ENCODE data around the gene SH3GL1. TPM values are rescaled to one million over a fixed set of nuclear protein-coding genes. Genes with fewer than 3 reads are reported as not detected.

Gene SH3GL1
- total RNA-seq, 2 experiments from 2014 or later: 62.1 to 64.0 TPM

DNA sequence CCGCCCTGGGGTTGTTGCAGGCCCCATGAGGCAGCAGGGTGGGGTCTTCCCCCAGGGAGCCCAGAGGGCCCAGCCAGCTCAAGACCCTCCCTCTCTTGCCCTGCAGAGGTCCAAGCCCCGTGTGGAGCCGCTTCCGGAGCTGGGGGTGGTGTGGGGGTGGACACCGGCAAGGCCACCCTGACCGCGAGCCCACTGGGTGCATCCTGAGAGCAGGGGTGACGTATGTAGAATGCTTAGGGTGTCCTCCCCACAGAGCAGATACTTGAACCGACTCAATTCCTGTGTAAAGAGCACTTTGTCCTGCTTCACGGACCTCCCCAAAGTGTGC is 42.4 kb upstream of the SH3GL1 start:
- Mint-ChIP-seq H3K9me3 (no peaks in the 10 kb centered on the region), H3K27ac (no peak overlapping the region), H3K36me3 (ENCODE audit: low read depth) (peaks cover 32% of the 10 kb centered on the region), H3K4me3 (no peak overlapping the region), H3K4me1 (peaks cover 2% of the 10 kb centered on the region), H3K27me3 (no peaks in the 10 kb centered on the region)
- POLR2A ChIA-PET: no interaction called here
- CTCF ChIA-PET: no interaction called here
- no peak for DNase-seq

DNA sequence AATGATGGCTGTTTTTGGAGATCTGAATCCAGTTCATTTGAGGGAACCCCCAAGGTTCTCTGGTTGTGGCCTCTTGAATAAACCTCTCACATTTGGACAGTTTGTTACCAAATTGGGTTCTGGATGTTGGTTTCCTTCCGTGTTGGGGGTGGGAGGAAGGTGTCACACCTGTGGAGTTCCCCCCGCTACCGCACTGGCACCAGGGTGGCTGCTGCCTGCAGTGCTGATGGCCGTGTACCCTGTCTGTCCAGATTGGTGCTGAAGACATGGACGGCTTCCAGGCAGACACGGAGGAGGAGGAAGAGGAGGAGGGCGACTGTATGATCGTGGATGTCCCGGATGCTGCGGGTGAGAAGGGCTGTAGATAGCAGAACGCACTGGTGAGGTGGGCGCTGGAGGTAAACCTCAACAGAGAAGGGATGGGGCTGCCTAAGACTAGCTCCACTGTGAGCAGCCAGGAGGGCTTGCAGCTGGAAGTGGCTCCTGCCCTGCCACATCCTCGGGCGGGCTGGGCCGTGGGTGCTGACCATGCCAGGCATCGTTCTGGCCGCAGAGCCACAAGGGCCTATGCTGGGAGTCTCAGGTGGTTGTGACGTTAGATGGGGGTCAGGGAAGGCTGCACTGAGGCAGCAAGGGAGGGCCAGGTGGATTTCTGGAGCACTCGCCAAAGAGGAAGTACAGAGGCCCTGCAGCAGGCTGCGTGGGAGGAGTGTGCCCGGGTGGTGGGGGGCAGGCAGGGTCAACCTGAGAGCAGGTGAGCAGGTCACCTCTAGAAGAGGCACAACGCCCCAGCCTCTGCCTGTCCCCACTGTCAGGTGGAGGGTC is 41.9 kb upstream of the SH3GL1 start:
- H3K9me3 Mint-ChIP-seq: no peaks in the 10 kb centered on the region
- CTCF ChIA-PET: no interaction called here
- peaks cover 28% of the 10 kb centered on the region for H3K36me3 Mint-ChIP-seq (ENCODE audit: low read depth)
- no peak for DNase-seq
- peaks cover 2% of the 10 kb centered on the region for H3K4me1 Mint-ChIP-seq
- no peaks in the 10 kb centered on the region for H3K27me3 Mint-ChIP-seq
- H3K4me3 Mint-ChIP-seq: no peak overlapping the region
- H3K27ac Mint-ChIP-seq: peak overlapping the region; percentile 53
- POLR2A ChIA-PET: no interaction called here

DNA sequence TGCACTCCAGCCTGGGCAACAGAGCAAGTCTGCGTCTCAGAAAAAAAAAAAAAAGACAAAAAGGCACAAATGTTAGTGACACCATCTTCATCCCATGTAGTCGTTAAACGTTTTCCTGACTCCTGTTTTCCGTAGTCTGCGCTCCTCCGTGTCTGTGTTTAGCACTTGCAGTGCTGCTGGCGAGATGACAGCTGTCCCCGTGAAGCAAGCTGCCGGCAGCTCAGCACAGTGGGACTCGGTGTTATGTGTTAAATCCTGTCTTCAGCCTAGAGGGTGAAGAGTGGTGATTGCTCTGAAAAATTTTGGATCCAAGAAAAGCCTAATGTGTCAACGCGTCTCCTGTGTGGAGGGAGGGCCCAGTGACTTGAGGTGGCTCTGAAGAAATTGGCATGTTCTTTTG is 38.9 kb upstream of the SH3GL1 start:
- DNase-seq: no peak
- no peaks in the 10 kb centered on the region for H3K27me3 Mint-ChIP-seq

DNA sequence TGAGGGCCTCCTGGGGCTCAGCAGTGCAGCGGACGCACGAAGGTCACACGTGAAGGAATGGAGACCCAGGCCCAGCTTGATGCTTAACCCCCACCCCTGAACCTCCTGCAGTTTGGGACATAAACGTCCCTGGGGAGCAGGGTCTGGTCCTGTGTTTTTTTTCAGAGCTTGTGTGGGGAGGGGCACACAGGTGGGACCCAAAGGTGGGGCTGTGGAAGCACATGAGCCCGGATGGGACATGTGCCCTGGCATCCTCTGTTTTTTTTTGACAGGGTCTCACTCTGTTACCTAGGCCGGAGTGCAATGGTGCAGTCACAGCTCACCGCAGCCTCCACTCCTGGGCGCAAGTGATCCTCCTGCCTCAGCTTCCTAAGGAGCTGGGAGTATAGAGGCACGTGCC is 36.8 kb upstream of the SH3GL1 start:
- Mint-ChIP-seq H3K4me1 (peaks cover 2% of the 10 kb centered on the region), H3K4me3 (no peak overlapping the region), H3K27ac (no peak overlapping the region), H3K9me3 (no peaks in the 10 kb centered on the region), H3K36me3 (ENCODE audit: low read depth) (peaks cover 39% of the 10 kb centered on the region), H3K27me3 (no peaks in the 10 kb centered on the region)
- POLR2A ChIA-PET: no interaction called here
- CTCF ChIA-PET: no interaction called here
- no peak for DNase-seq

More for the DNA sequence above, 38.9 kb upstream of the SH3GL1 start:
- Mint-ChIP-seq H3K27ac (no peak overlapping the region), H3K9me3 (no peaks in the 10 kb centered on the region), H3K4me1 (peaks cover 2% of the 10 kb centered on the region), H3K4me3 (no peak overlapping the region), H3K36me3 (ENCODE audit: low read depth) (peaks cover 38% of the 10 kb centered on the region)
- CTCF ChIA-PET: no interaction called here
- POLR2A ChIA-PET: no interaction called here

DNA sequence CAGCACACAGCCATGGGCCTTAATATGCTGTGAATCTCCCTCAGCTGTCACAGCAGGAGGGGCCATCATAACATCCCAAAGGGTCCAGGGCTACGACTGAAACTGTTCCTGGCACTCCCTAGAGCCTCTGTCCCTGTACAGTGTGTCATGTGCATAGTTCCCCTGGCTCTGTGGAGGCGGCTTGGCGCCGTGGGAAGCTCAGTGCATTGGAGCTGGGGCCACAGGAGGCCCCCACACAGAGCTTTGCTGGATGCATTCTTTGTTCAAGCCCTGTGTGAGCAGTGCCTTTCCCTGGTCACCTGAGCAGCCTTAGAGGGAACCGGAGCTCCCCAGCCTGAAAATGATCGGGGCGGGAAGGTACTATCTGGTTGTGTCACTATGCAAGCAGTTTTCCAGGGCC is 35.9 kb upstream of the SH3GL1 start:
- Mint-ChIP-seq H3K4me1 (no peaks in the 10 kb centered on the region), H3K9me3 (no peaks in the 10 kb centered on the region), H3K27me3 (no peaks in the 10 kb centered on the region), H3K27ac (no peak overlapping the region), H3K36me3 (ENCODE audit: low read depth) (peaks cover 44% of the 10 kb centered on the region), H3K4me3 (no peak overlapping the region)
- CTCF ChIA-PET: no interaction called here
- POLR2A ChIA-PET: no interaction called here
- no peak for DNase-seq

DNA sequence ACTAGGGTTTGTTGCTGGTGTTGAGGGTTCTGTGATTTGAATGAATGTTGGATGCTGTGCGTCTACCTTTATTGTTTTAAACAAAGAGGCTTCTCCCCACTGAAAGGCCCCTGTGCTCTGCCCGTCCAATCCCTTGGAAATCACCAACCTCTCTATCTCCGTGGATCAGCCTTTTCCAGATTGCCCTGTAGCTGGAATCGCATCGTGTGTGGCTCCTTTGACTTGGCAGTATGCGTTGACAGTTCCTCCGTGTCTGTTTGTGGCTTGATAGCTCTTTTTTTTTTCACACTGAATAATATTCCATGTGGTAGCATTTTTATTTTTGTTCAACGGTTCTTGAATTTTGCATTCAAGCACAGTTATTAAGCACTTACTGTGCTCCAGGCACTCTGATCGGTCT is 34.0 kb upstream of the SH3GL1 start:
- ChIA-PET CTCF (no interaction called here), POLR2A (no interaction called here)
- Mint-ChIP-seq H3K4me1 (no peaks in the 10 kb centered on the region), H3K27ac (no peak overlapping the region), H3K4me3 (no peak overlapping the region), H3K9me3 (no peaks in the 10 kb centered on the region), H3K27me3 (no peaks in the 10 kb centered on the region), H3K36me3 (ENCODE audit: low read depth) (peaks cover 54% of the 10 kb centered on the region)
- no peak for DNase-seq

DNA sequence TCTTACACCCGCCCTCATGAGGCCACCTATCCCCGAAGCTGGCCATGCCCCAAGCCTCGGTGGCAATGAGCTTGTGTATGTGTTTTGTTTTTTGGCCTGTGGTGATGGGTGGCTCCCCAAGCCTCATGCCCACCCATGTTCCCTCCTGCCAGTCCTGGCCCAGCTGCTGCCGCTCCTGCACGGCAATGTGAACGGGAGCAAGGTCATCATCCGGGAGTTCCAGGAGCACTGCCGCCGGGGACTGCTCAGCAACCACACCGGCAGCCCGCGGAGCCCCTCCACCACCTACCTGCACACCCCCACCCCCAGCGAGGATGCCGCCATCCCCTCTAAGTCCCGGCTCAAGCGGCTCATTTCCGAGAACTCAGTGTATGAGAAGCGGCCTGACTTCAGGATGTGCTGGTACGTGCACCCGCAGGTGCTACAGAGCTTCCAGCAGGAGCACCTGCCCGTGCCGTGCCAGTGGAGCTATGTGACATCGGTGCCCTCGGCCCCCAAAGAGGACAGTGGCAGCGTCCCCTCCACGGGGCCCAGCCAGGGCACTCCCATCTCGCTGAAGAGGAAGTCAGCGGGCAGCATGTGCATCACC is 32.7 kb upstream of the SH3GL1 start:
- Mint-ChIP-seq H3K4me3 (no peak overlapping the region), H3K27ac (no peak overlapping the region), H3K9me3 (no peaks in the 10 kb centered on the region), H3K27me3 (no peaks in the 10 kb centered on the region), H3K4me1 (no peaks in the 10 kb centered on the region), H3K36me3 (ENCODE audit: low read depth) (peaks cover 58% of the 10 kb centered on the region)
- ChIA-PET POLR2A (no interaction called here), CTCF (no interaction called here)
- no peak for DNase-seq

DNA sequence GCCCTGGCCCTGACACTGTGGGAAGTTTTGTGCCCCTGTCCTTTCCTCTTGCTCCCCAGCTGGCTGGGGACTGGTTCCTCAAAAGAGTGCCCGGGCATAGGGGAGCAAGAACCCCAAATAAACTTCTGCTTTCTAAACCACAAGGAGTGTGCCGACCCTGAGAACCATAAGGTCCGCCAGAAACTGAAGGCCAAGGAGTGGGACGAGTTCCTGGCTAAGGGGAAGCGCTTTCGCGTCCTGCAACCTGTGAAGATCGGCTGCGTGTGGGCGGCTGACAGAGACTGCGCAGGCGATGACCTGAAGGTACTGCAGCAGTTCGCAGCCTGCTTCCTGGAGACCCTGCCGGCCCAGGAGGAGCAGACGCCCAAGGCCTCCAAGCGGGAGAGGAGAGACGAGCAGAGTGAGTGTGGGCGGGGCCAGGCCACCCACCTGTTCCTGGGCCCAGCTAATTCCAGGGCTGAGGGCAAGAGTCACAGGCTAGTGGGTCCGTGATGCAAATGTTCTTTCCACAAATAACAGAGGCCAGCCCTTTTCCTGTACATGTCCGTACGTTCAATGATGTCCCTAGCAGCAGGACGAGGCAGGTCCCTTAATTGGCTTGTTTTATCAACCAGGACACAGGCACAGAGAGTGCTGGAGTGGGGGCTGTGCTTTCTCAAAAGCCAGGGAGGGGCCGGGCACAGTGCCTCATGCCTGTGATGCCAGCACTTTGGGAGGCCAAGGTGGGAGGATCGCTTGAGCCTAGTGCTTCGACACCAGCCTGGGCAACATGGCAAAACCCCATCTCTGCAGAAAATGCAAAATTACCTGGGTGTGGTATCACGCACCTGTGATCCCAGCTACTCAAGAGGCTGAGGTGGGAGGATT is 31.7 kb upstream of the SH3GL1 start:
- POLR2A ChIA-PET: interaction anchor here (1.2 kb wide), 1 partner anchor 13 kb away, joined by 3 read pairs; no protein-coding TSS in a partner anchor
- no peaks in the 10 kb centered on the region for H3K4me1 Mint-ChIP-seq
- H3K27me3 Mint-ChIP-seq: no peaks in the 10 kb centered on the region
- no peak overlapping the region for H3K27ac Mint-ChIP-seq
- H3K4me3 Mint-ChIP-seq: no peak overlapping the region
- DNase-seq: no peak
- H3K9me3 Mint-ChIP-seq: no peaks in the 10 kb centered on the region
- CTCF ChIA-PET: no interaction called here
- peaks cover 56% of the 10 kb centered on the region for H3K36me3 Mint-ChIP-seq (ENCODE audit: low read depth)

DNA sequence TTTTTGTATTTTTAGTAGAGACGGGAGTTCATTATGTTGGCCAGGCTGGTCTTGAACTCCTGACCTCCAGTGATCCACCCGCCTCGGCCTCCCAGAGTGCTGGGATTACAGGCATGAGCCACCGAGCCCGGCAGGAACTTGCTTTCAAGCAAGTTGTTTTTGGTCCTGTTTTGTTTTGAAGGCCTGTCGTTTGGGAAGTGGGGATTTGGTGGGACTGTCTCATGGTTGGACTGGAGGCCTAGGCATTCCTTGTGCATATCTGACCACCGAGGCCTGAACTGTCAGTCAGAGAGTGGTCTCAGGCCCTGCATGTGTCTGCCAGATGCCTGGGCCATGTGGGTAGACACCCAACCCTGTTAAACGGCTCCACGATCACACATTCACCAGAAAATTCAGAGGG is 30.9 kb upstream of the SH3GL1 start:
- H3K27me3 Mint-ChIP-seq: no peaks in the 10 kb centered on the region
- ChIA-PET CTCF (no interaction called here), POLR2A (interaction anchor here (1.2 kb wide), 1 partner anchor 14 kb away, joined by 3 read pairs; no protein-coding TSS in a partner anchor)
- H3K9me3 Mint-ChIP-seq: no peaks in the 10 kb centered on the region
- peaks cover 56% of the 10 kb centered on the region for H3K36me3 Mint-ChIP-seq (ENCODE audit: low read depth)
- no peak overlapping the region for H3K27ac Mint-ChIP-seq
- DNase-seq: no peak
- no peaks in the 10 kb centered on the region for H3K4me1 Mint-ChIP-seq
- H3K4me3 Mint-ChIP-seq: no peak overlapping the region

DNA sequence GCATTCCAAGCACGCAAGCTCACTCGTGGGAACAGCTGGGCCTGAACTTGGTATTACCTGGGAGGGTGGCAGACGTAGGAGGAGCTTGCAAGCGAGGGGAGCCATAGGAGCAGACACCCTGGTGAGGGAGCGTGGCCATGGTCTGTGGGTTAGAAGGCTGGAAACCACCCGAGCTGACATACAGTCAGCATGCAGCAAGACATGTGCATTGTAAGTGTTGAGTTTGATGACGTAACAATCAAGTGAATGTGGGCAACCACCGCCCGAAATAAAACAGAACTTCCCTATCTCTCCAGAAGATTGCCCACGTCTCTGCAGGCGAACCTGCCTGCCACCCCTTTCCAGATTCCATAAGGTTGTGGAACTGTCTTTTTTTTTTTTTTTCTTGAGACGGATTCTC is 30.4 kb upstream of the SH3GL1 start:
- ChIA-PET CTCF (no interaction called here), POLR2A (no interaction called here)
- H3K4me3 Mint-ChIP-seq: no peak overlapping the region
- no peak for DNase-seq
- H3K27ac Mint-ChIP-seq: no peak overlapping the region
- no peaks in the 10 kb centered on the region for H3K27me3 Mint-ChIP-seq
- H3K9me3 Mint-ChIP-seq: no peaks in the 10 kb centered on the region
- no peaks in the 10 kb centered on the region for H3K4me1 Mint-ChIP-seq
- H3K36me3 Mint-ChIP-seq (ENCODE audit: low read depth): peaks cover 59% of the 10 kb centered on the region

DNA sequence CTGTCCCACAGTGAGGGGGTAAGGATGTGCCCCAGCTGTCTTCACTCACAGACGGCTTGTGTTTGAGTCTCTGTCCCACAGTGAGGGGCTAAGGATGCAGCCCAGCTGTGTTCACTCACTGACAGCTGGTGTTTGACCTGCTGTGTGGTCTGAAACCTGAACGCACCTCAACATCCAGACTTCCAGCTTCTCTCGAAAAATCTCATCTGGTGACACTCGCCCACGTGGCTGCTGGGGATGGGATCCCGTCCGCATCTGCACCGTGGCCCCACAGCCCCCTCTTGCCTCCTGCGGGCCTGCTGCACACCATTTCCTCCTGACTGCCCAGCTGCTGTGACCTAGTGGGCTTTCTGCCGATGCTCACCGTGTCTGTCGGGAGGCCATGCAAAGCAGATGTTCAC is 29.4 kb upstream of the SH3GL1 start:
- POLR2A ChIA-PET: no interaction called here
- H3K9me3 Mint-ChIP-seq: no peaks in the 10 kb centered on the region
- H3K27ac Mint-ChIP-seq: no peak overlapping the region
- peaks cover 58% of the 10 kb centered on the region for H3K36me3 Mint-ChIP-seq (ENCODE audit: low read depth)
- H3K4me1 Mint-ChIP-seq: no peaks in the 10 kb centered on the region
- DNase-seq: no peak
- CTCF ChIA-PET: no interaction called here
- H3K27me3 Mint-ChIP-seq: no peaks in the 10 kb centered on the region
- no peak overlapping the region for H3K4me3 Mint-ChIP-seq

DNA sequence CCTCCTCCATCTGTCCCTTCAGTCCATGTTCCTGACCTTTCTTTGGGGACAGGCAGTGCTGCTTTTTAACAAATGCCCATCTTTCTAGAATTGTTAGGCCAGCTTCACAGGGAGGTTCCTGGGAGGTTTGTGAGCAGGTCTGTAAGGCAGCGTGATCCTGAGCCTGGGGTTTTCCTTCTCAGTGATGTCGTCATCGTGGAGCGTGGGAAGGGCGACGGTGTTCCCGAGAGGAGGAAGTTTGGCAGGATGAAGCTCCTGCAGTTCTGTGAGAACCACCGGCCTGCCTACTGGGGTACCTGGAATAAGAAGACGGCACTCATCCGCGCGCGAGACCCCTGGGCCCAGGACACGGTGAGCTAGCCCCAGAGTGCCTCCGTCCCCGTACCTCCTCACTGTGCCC is 28.9 kb upstream of the SH3GL1 start:
- DNase-seq: no peak
- H3K36me3 Mint-ChIP-seq (ENCODE audit: low read depth): peaks cover 53% of the 10 kb centered on the region
- no peaks in the 10 kb centered on the region for H3K9me3 Mint-ChIP-seq
- ChIA-PET CTCF (no interaction called here), POLR2A (no interaction called here)
- no peak overlapping the region for H3K27ac Mint-ChIP-seq
- no peak overlapping the region for H3K4me3 Mint-ChIP-seq
- no peaks in the 10 kb centered on the region for H3K27me3 Mint-ChIP-seq
- no peaks in the 10 kb centered on the region for H3K4me1 Mint-ChIP-seq

DNA sequence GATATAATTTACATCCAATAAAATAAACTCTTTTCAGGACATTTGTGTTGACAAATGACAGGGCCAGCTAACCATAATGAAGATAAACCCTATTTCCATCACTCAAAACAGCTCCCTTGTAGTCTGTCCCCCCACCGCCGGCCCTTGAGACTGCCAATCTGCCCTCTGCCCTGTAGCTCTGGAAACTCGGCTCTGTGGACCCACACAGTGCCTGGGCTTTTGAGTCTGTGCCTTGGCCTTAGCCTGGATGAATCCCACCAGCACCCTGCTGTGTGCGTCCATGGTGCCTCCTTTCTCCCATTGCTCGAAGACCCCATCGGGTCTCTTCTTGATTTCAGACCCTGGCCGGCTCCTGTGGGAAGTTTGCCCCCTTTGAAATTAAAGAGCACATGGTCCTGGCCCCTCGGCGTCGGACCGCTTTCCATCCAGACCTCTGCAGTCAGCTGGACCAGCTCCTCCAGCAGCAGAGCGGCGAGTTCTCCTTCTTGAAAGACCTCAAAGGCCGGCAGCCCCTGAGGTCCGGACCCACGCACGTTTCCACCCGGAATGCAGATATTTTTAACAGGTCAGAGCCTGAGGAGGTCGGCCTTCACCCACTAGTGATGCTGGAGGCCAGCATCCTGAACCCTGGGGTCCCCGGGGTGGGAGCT is 28.1 kb upstream of the SH3GL1 start:
- ChIA-PET POLR2A (no interaction called here), CTCF (no interaction called here)
- no peak overlapping the region for H3K27ac Mint-ChIP-seq
- no peaks in the 10 kb centered on the region for H3K9me3 Mint-ChIP-seq
- no peak for DNase-seq
- H3K27me3 Mint-ChIP-seq: no peaks in the 10 kb centered on the region
- peaks cover 2% of the 10 kb centered on the region for H3K4me1 Mint-ChIP-seq
- H3K36me3 Mint-ChIP-seq (ENCODE audit: low read depth): peaks cover 58% of the 10 kb centered on the region
- H3K4me3 Mint-ChIP-seq: no peak overlapping the region
